ENCODE results near the gene TMEM222. TPM values are rescaled to one million over a fixed set of nuclear protein-coding genes. Genes with fewer than 3 reads are reported as not detected.

TMEM222 gene
- total RNA-seq, 2 experiments from 2014 or later = 21.8 to 22.5 TPM

DNA sequence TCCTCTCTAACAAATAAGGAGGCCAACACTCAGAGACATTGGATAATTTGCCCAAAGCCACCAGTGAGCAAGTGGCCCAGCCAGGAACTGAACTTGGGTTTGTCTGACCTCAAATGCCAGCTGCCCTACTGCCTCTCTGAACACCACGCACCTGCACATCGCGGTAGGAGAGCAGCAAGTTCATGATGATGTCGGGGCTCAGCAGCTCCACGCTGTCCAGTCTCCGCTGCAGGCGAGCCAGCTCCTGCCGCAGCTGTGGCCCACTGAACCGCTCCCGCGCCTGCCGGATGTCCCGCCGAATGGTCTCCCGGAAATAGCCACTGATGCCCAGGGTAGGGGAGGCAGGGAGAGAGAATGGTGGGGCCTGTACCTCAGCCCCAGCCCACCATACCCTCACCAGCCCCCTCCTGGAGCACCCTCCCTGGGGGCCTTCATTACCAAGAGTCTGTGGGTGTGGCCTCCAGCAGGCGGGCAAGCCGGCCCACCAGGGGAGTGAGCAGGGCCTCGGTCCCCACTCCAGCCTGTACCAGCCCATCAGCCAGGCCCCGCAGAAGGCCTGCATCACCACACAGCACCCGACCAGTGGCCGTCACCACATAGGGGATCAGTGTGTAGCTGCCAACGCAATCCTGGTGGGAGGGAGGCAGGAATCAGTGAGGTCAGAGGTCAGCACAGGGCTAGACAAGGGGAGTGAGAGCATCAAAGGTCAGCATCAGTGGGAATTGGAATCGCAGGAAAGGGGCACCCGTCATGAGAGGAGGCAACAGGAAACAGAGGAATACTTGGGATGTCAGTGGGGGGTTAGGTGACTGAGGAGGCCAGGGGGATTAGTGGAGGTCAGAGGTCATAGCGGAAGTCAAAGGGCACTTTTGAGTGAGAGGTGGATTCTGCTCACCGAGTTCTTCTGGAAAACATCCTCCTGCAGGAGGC, 42.1 kb downstream of the TMEM222 start:
- peak overlapping the region; percentile 42 for H3K4me3 Mint-ChIP-seq

DNA sequence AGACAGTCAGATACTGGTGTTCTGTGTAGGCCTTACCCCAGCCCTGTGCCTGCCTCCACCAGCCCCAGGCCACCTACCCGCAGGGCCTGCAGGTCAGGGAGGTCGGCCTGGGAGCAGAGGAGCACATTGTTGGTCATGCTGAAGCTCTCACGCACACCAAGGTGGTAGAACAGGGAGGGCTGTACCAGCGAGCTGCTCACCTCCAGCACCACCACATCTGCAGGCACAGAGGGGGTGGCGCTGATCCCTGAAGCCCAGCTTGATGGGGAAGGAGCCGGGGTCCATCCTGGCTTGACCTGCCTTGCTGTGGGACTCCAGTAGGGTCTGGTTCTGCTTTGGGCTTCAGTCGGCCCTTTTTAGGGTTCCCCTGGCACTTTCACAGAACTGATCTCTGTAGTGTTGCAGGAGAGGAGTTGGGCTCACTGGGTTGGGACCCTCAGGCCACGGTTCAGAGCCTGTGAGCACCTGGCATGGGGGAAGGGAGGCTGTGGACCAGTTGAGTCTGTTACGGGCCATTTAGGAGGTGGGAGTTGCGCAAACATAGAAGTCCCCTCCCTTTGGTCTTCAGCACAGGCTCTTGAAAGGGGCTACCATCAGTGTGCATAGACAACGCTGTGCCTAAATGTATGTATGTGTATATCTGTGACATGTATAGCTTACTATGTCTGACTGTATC, 42.9 kb downstream of the TMEM222 start:
- peak overlapping the region; percentile 88 for H3K4me3 Mint-ChIP-seq
- H3K27me3 Mint-ChIP-seq = no peaks in the 10 kb centered on the region
- ATAC-seq (ENCODE audit: poor library complexity) (no peak), DNase-seq (no peak)
- ChIA-PET CTCF (interaction anchor here (0.6 to 3.3 kb wide), 6 partner anchors 8 to 304 kb away, joined by 3 to 33 read pairs (median 6); no protein-coding TSS in a partner anchor), POLR2A (interaction anchor here (1.0 to 2.5 kb wide), 6 partner anchors 8 to 125 kb away, joined by 3 to 30 read pairs (median 4); partner anchors contain the start of genes CD164L2 and WASF2)
- H3K36me3 ChIP-seq (ENCODE audit: insufficient read depth, low read length) = no peaks in the 10 kb centered on the region
- H3K9me3 ChIP-seq (ENCODE audit: control insufficient read depth in 1 of 2, insufficient read depth in 1 of 2, low read length in 2 of 2) = no peaks in the 10 kb centered on the region
- no peaks in the 10 kb centered on the region for H3K27me3 ChIP-seq (ENCODE audit: control insufficient read depth in 1 of 2, insufficient read depth in 2 of 2, low read length in 2 of 2)
- peak overlapping the region; percentile 43 for H3K27ac Mint-ChIP-seq
- H3K4me1 Mint-ChIP-seq (ENCODE audit: low read depth) = peaks cover 54% of the 10 kb centered on the region
- no peak overlapping the region for H3K27ac ChIP-seq (ENCODE audit: low read depth in 1 of 2, low read length in 2 of 2)
- intact Hi-C loops (cut with DNase I, micrococcal nuclease) = loop anchor here (2.0 to 5.0 kb wide), 3 partner anchors 22 to 43 kb away; partner anchors contain the start of genes GPR3 (in 1 of the 2), SYTL1 (in 1 of the 2) and TMEM222 (in 1 of the 2)
- no peaks in the 10 kb centered on the region for H3K9me3 Mint-ChIP-seq
- no peaks in the 10 kb centered on the region for H3K36me3 Mint-ChIP-seq (ENCODE audit: low read depth)
- TF ChIP-seq, protein P1, sequence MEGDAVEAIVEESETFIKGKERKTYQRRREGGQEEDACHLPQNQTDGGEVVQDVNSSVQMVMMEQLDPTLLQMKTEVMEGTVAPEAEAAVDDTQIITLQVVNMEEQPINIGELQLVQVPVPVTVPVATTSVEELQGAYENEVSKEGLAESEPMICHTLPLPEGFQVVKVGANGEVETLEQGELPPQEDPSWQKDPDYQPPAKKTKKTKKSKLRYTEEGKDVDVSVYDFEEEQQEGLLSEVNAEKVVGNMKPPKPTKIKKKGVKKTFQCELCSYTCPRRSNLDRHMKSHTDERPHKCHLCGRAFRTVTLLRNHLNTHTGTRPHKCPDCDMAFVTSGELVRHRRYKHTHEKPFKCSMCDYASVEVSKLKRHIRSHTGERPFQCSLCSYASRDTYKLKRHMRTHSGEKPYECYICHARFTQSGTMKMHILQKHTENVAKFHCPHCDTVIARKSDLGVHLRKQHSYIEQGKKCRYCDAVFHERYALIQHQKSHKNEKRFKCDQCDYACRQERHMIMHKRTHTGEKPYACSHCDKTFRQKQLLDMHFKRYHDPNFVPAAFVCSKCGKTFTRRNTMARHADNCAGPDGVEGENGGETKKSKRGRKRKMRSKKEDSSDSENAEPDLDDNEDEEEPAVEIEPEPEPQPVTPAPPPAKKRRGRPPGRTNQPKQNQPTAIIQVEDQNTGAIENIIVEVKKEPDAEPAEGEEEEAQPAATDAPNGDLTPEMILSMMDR (IDR thresholded peaks at IDR 0.05) = no peak
- H3K4me1 ChIP-seq (ENCODE audit: insufficient read depth, low read length) = peaks cover 55% of the 10 kb centered on the region
- peak overlapping the region; percentile 70 for H3K4me3 ChIP-seq (ENCODE audit: low read length)

More for the DNA sequence above, 42.1 kb downstream of the TMEM222 start:
- no peaks in the 10 kb centered on the region for H3K27me3 Mint-ChIP-seq
- Histone ChIP-seq H3K4me1 (ENCODE audit: insufficient read depth, low read length) (peaks cover 55% of the 10 kb centered on the region), H3K27me3 (ENCODE audit: control insufficient read depth in 1 of 2, insufficient read depth in 2 of 2, low read length in 2 of 2) (no peaks in the 10 kb centered on the region), H3K9me3 (ENCODE audit: control insufficient read depth in 1 of 2, insufficient read depth in 1 of 2, low read length in 2 of 2) (no peaks in the 10 kb centered on the region), H3K4me3 (ENCODE audit: low read length) (no peak overlapping the region), H3K27ac (ENCODE audit: low read depth in 1 of 2, low read length in 2 of 2) (no peak overlapping the region), H3K36me3 (ENCODE audit: insufficient read depth, low read length) (no peaks in the 10 kb centered on the region)
- peaks cover 54% of the 10 kb centered on the region for H3K4me1 Mint-ChIP-seq (ENCODE audit: low read depth)
- intact Hi-C loops (cut with DNase I, micrococcal nuclease) = loop anchor here (2.0 kb wide), 2 partner anchors 21 to 29 kb away; partner anchors contain the start of genes GPR3 (in 1 of the 2) and SYTL1 (in 1 of the 2)
- H3K9me3 Mint-ChIP-seq = no peaks in the 10 kb centered on the region
- ATAC-seq (ENCODE audit: poor library complexity) = no peak
- no peak for DNase-seq
- TF ChIP-seq, protein P1 (IDR thresholded peaks at IDR 0.05) = no peak
- CTCF ChIA-PET = no interaction called here
- H3K27ac Mint-ChIP-seq = no peak overlapping the region
- POLR2A ChIA-PET = no interaction called here
- H3K36me3 Mint-ChIP-seq (ENCODE audit: low read depth) = no peaks in the 10 kb centered on the region
